Keratinocyte (primary cell): ENCODE data around the gene ATP6V0D1.

Experiments
- EZH2 ChIP-seq: IDR thresholded peaks from one replicate; pipeline ENCODE4 v1.6.1; 2012; ENCODE audit warnings: inconsistent platforms, mild to moderate bottlenecking, low read length, moderate library complexity
- TF ChIP-seq, protein P1 (sequence below), 3 experiments: IDR thresholded peaks in 1 of 3; conservative IDR thresholded peaks in 1 of 3; optimal IDR thresholded peaks in 1 of 3; 2 replicates in 2 of 3; 3 replicates in 1 of 3; pipeline versions ENCODE3 to v1.5.1; 2011; ENCODE audit warnings: low read length in 3 of 3, mild to moderate bottlenecking in 3 of 3, moderate library complexity in 2 of 3, control low read depth in 1 of 3, inconsistent platforms in 1 of 3; ENCODE audit not compliant: insufficient read depth in 2 of 3; ENCODE audit errors: extremely low read depth in 1 of 3

- TF ChIP-seq, protein P1, sequence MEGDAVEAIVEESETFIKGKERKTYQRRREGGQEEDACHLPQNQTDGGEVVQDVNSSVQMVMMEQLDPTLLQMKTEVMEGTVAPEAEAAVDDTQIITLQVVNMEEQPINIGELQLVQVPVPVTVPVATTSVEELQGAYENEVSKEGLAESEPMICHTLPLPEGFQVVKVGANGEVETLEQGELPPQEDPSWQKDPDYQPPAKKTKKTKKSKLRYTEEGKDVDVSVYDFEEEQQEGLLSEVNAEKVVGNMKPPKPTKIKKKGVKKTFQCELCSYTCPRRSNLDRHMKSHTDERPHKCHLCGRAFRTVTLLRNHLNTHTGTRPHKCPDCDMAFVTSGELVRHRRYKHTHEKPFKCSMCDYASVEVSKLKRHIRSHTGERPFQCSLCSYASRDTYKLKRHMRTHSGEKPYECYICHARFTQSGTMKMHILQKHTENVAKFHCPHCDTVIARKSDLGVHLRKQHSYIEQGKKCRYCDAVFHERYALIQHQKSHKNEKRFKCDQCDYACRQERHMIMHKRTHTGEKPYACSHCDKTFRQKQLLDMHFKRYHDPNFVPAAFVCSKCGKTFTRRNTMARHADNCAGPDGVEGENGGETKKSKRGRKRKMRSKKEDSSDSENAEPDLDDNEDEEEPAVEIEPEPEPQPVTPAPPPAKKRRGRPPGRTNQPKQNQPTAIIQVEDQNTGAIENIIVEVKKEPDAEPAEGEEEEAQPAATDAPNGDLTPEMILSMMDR (optimal IDR thresholded peaks at IDR 0.05 in 1 of 3, IDR thresholded peaks at IDR 0.05 in 1 of 3, conservative IDR thresholded peaks at IDR 0.05 in 1 of 3; ENCODE audit: extremely low read depth in 1 of 3, insufficient read depth in 2 of 3, low read length in 3 of 3): no peak
- no peak for TF ChIP-seq EZH2
These were observed 19.2 kb downstream of the ATP6V0D1 start for GRCh38 chr16:67461600-67462278.
